Endothelial cell of umbilical vein (primary cell): Measurements from ENCODE around the gene PFKFB3. TPM values are rescaled to one million over a fixed set of nuclear protein-coding genes. Genes with fewer than 3 reads are reported as not detected.

Experiments used
- BruUV-seq: library from RNA; stranded (reverse); fragments of 400-500 nt; replicated peaks from 2 replicates; lab custom pipeline; 2021; lab: Mats Ljungman, UMichigan
- CTCF ChIA-PET: fragments of 300-600, 350-600 bp; sonication (Branson Sonifier 250); formaldehyde crosslinking; loops from one replicate; lab custom pipeline; 2021; ENCODE audit warnings: antibody characterized with exemption, inconsistent platforms; lab: Charles Lee
- POLR2A ChIA-PET: fragments of 300-600, 350-600 bp; sonication (Branson Sonifier 250); formaldehyde crosslinking; loops from one replicate; lab custom pipeline; 2021; ENCODE audit warnings: antibody characterized with exemption, inconsistent platforms; lab: Charles Lee
- DNase-seq: peaks from one replicate; pipeline ENCODE4 v3.0.0-alpha.2; 2011; ENCODE audit warnings: low read depth, low spot score
- FAIRE-seq: peaks from 2 replicates; lab custom pipeline; 2011; peaks lifted over from hg19 to GRCh38; lab: Jason Lieb, UNC
- H2AFZ ChIP-seq: 2 replicates; pipeline ENCODE4 v1.6.0; 2012; ENCODE audit warnings: low read depth, low read length, control low read depth, inconsistent platforms
- H3K27ac ChIP-seq: 2 replicates; pipeline ENCODE4 v1.5.1; 2011; ENCODE audit warnings: low read depth, mild to moderate bottlenecking, control low read depth, low read length, moderate library complexity; ENCODE audit not compliant: insufficient read depth
- H3K27me3 ChIP-seq, 2 experiments: 2 replicates each; pipeline versions ENCODE4 v1.6.0 to v1.6.1; 2011; ENCODE audit warnings: low read length in 2 of 2, mixed read lengths in 1 of 2; ENCODE audit not compliant: control insufficient read depth in 2 of 2, insufficient read depth in 2 of 2
- H3K36me3 ChIP-seq, 2 experiments: 2 replicates in 1 of 2; 3 replicates in 1 of 2; pipeline ENCODE4 v1.5.1; 2011; ENCODE audit warnings: low read length in 2 of 2, mild to moderate bottlenecking in 1 of 2, moderate library complexity in 1 of 2; ENCODE audit not compliant: control insufficient read depth in 2 of 2, insufficient read depth in 2 of 2; ENCODE audit errors: extremely low read depth in 1 of 2
- H3K4me1 ChIP-seq: 3 replicates; pipeline ENCODE4 v1.5.1; 2011; ENCODE audit warnings: mild to moderate bottlenecking, low read length; ENCODE audit not compliant: control insufficient read depth, insufficient read depth; ENCODE audit errors: extremely low read depth
- H3K4me2 ChIP-seq: 2 replicates; pipeline ENCODE4 v1.6.1; 2011; ENCODE audit warnings: low read length, control low read depth, mixed read lengths; ENCODE audit not compliant: insufficient read depth
- H3K4me3 ChIP-seq, 3 experiments: fragments of 200-600 bp in 1 of 3; sonication (generic), shearing (Covaris generic) in 1 of 3; replicated peaks in 1 of 3; 2 replicates each; pipeline ENCODE4 v1.5.1; 2011 to 2016; ENCODE audit warnings: control low read depth in 3 of 3, low read length in 3 of 3, mild to moderate bottlenecking in 2 of 3, inconsistent platforms in 1 of 3, low read depth in 1 of 3, moderate library complexity in 1 of 3; ENCODE audit not compliant: insufficient read depth in 1 of 3
- H3K79me2 ChIP-seq: 2 replicates; pipeline ENCODE4 v1.6.0; 2012; ENCODE audit warnings: low read length, inconsistent platforms; ENCODE audit not compliant: control insufficient read depth, insufficient read depth
- H3K9ac ChIP-seq: replicated peaks from 2 replicates; pipeline ENCODE3; 2011; ENCODE audit warnings: low read length, control low read depth; ENCODE audit not compliant: insufficient read depth; ENCODE audit errors: extremely low read depth
- H3K9me1 ChIP-seq: replicated peaks from 3 replicates; pipeline ENCODE4 v1.6.0; 2011; ENCODE audit warnings: mild to moderate bottlenecking, low read length; ENCODE audit not compliant: control insufficient read depth, insufficient read depth; ENCODE audit errors: extremely low read depth
- H3K9me3 ChIP-seq: replicated peaks from 2 replicates; pipeline ENCODE4 v1.5.1; 2012; ENCODE audit warnings: low read length, inconsistent platforms; ENCODE audit not compliant: control insufficient read depth, insufficient read depth
- H4K20me1 ChIP-seq: replicated peaks from 2 replicates; pipeline ENCODE3; 2011; ENCODE audit warnings: mild to moderate bottlenecking, low read length; ENCODE audit not compliant: control insufficient read depth, insufficient read depth; ENCODE audit errors: extremely low read depth
- EZH2 ChIP-seq: IDR thresholded peaks from 2 replicates; pipeline ENCODE4 v1.6.1; 2012; ENCODE audit warnings: borderline replicate concordance, low read depth, mild to moderate bottlenecking, moderate library complexity, low read length, inconsistent platforms; ENCODE audit not compliant: severe bottlenecking
- FOS ChIP-seq: IDR thresholded peaks from 2 replicates; pipeline ENCODE4 v1.6.1; 2011; ENCODE audit warnings: mild to moderate bottlenecking, low read length, moderate library complexity, borderline replicate concordance; ENCODE audit not compliant: insufficient read depth
- GATA2 ChIP-seq: IDR thresholded peaks from 2 replicates; pipeline ENCODE4 v1.7.0; 2011; ENCODE audit warnings: low read depth, mild to moderate bottlenecking, moderate library complexity, mixed read lengths, low read length; ENCODE audit not compliant: insufficient read length, insufficient read depth
- JUN ChIP-seq: IDR thresholded peaks from 2 replicates; pipeline ENCODE4 v1.6.1; 2011; ENCODE audit warnings: borderline replicate concordance, low read depth; ENCODE audit not compliant: insufficient read length, insufficient read depth
- MAX ChIP-seq: IDR thresholded peaks from 2 replicates; pipeline ENCODE4 v1.6.1; 2011; ENCODE audit not compliant: insufficient read depth, insufficient read length
- MYC ChIP-seq: IDR thresholded peaks from one replicate; pipeline ENCODE4 v1.6.1; 2011; ENCODE audit warnings: mild to moderate bottlenecking, low read depth, low read length
- POLR2A ChIP-seq: IDR thresholded peaks from 2 replicates; pipeline ENCODE4 v1.6.1; 2012; ENCODE audit warnings: low read depth, mild to moderate bottlenecking, control low read depth, low read length
- POLR2AphosphoS5 ChIP-seq: IDR thresholded peaks from 2 replicates; pipeline ENCODE4 v1.6.1; 2012; ENCODE audit warnings: low read depth, mild to moderate bottlenecking, control low read depth, low read length, moderate library complexity; ENCODE audit not compliant: insufficient read depth
- dilution Hi-C: fragments of 300-500 bp; cut with MboI; formaldehyde crosslinking; loops from one replicate; pipeline ENCODE4 v1.15.0; 2019; ENCODE audit warnings: low sequenced_read_pairs; ENCODE audit not compliant: extremely low pct_ligation_motif_present
- intact Hi-C: fragments of 100-400 bp; cut with micrococcal nuclease; formaldehyde crosslinking; loops from one replicate; pipeline ENCODE4 v1.10.0; 2022
- polyA plus RNA-seq, 4 experiments: library from polyadenylated mRNA; depleted of rRNA in 3 of 4; stranded (reverse) in 3 of 4; unstranded in 1 of 4; fragments of >200 nt; gene quantifications; 2 replicates each; pipeline versions ENCODE4 v1.2.1 to v1.2.3, GENCODE V29; 2011 to 2012; ENCODE audit warnings: missing spikeins in 1 of 4
- total RNA-seq: library from RNA; stranded (reverse); gene quantifications from 2 replicates; pipeline ENCODE4 v1.2.3, GENCODE V29; 2021
- TF ChIP-seq, protein P1 (sequence below), 2 donors: IDR thresholded peaks; 1 replicate in 1 of 2; 2 replicates in 1 of 2; pipeline ENCODE4 v1.5.1; 2011; ENCODE audit warnings: low read length in 2 of 2, mild to moderate bottlenecking in 2 of 2, moderate library complexity in 2 of 2, control low read depth in 1 of 2, inconsistent platforms in 1 of 2, low read depth in 1 of 2; ENCODE audit not compliant: insufficient read depth in 1 of 2; ENCODE audit errors: extremely low read depth in 1 of 2

The PFKFB3 gene
- total and polyA plus RNA-seq, 2 donors (not counting 3 experiments of a cell fraction or from before 2014, with no cell fraction given): 15.8 to 33.7 TPM

DNA sequence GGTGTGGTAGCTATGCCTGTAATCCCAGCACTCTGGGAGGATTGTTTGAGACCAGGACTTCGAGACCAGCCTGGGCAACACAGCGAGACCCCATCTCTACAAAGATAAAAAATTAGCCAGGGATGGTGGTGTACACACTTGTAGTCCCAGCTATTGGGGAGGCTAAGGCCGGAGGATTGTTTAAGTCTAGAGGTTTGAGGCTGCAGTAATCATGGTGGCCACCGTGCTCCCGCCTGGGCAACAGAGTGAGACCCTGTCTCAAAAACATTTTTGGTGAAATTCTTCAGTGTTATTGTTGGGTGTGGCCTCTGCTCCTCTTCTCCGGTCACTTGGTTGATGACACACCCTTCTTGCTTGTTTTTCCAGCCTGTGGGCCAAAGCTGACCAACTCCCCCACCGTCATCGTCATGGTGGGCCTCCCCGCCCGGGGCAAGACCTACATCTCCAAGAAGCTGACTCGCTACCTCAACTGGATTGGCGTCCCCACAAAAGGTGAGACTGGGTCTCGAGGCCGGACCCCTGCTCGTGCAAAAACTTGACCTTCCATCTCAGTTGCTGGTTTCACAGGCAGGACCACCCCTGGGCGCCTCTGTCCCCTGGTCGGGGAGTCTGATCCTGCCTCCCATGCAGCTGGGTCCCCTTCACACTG is 10.6 kb downstream of the PFKFB3 start:
- dilution Hi-C loops (no loop called here), intact Hi-C loops (no loop called here)
- no peaks in the 10 kb centered on the region for H3K9me3 ChIP-seq
- no peaks in the 10 kb centered on the region for H3K9me1 ChIP-seq
- H3K9ac ChIP-seq: no peak overlapping the region
- H3K79me2 ChIP-seq: peaks cover 31% of the 10 kb centered on the region
- H4K20me1 ChIP-seq: no peaks in the 10 kb centered on the region
- CTCF ChIA-PET: interaction anchor here (1.2 kb wide), 1 partner anchor 9 kb away, joined by 3 read pairs; no protein-coding TSS in a partner anchor
- peaks cover 17 to 31% of the 10 kb centered on the region in 2 experiments for H3K36me3 ChIP-seq
- H2AFZ ChIP-seq: no peak overlapping the region
- DNase-seq (no peak), FAIRE-seq (no peak)
- no TSS peak for BruUV-seq
- no peak overlapping the region for H3K4me2 ChIP-seq
- no peaks in the 10 kb centered on the region for H3K4me1 ChIP-seq
- TF ChIP-seq JUN (no peak), POLR2A (no peak), MAX (no peak), GATA2 (no peak), POLR2AphosphoS5 (no peak), EZH2 (no peak), FOS (no peak), MYC (no peak)
- TF ChIP-seq, protein P1, sequence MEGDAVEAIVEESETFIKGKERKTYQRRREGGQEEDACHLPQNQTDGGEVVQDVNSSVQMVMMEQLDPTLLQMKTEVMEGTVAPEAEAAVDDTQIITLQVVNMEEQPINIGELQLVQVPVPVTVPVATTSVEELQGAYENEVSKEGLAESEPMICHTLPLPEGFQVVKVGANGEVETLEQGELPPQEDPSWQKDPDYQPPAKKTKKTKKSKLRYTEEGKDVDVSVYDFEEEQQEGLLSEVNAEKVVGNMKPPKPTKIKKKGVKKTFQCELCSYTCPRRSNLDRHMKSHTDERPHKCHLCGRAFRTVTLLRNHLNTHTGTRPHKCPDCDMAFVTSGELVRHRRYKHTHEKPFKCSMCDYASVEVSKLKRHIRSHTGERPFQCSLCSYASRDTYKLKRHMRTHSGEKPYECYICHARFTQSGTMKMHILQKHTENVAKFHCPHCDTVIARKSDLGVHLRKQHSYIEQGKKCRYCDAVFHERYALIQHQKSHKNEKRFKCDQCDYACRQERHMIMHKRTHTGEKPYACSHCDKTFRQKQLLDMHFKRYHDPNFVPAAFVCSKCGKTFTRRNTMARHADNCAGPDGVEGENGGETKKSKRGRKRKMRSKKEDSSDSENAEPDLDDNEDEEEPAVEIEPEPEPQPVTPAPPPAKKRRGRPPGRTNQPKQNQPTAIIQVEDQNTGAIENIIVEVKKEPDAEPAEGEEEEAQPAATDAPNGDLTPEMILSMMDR (IDR thresholded peaks at IDR 0.05; ENCODE audit: extremely low read depth in 1 of 2, insufficient read depth in 1 of 2, low read depth in 1 of 2, low read length in 2 of 2): no peak
- no peak overlapping the region for H3K4me3 ChIP-seq
- H3K27me3 ChIP-seq: no peaks in the 10 kb centered on the region
- no peak overlapping the region for H3K27ac ChIP-seq
- POLR2A ChIA-PET: no interaction called here
